ENCODE results near the gene ASIC2.

The ASIC2 gene

GRCh38 chr17:33113991-33114370 is 179.1 kb downstream of the ASIC2 start:
- no peak overlapping the region for H3K27ac ChIP-seq (ENCODE audit: low read depth, low read length, poor library complexity, severe bottlenecking)
- H3K4me2 ChIP-seq (ENCODE audit: low read length) = no peak overlapping the region
- no peak overlapping the region for H3K9ac ChIP-seq (ENCODE audit: low read length)
- H3K9me2 ChIP-seq (ENCODE audit: low read depth, low read length) = no peaks in the 10 kb centered on the region
- H2AFZ ChIP-seq (ENCODE audit: low read length) = no peak overlapping the region
- no peaks in the 10 kb centered on the region for H3K4me1 ChIP-seq (ENCODE audit: insufficient read depth, low read length, severe bottlenecking)
- H3K27me3 ChIP-seq (ENCODE audit: insufficient read depth, low read length) = no peaks in the 10 kb centered on the region
- H3K4me3 ChIP-seq (ENCODE audit: low read depth, low read length, poor library complexity, severe bottlenecking) = no peak overlapping the region
- no peaks in the 10 kb centered on the region for H3F3A ChIP-seq (ENCODE audit: insufficient read depth, low read length)
- TF ChIP-seq EZH2 (IDR thresholded peaks at IDR 0.05; ENCODE audit: borderline replicate concordance, low read length) = no peak
- TF ChIP-seq, protein P1, sequence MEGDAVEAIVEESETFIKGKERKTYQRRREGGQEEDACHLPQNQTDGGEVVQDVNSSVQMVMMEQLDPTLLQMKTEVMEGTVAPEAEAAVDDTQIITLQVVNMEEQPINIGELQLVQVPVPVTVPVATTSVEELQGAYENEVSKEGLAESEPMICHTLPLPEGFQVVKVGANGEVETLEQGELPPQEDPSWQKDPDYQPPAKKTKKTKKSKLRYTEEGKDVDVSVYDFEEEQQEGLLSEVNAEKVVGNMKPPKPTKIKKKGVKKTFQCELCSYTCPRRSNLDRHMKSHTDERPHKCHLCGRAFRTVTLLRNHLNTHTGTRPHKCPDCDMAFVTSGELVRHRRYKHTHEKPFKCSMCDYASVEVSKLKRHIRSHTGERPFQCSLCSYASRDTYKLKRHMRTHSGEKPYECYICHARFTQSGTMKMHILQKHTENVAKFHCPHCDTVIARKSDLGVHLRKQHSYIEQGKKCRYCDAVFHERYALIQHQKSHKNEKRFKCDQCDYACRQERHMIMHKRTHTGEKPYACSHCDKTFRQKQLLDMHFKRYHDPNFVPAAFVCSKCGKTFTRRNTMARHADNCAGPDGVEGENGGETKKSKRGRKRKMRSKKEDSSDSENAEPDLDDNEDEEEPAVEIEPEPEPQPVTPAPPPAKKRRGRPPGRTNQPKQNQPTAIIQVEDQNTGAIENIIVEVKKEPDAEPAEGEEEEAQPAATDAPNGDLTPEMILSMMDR (IDR thresholded peaks at IDR 0.05; ENCODE audit: low read length) = no peak
- H3K9me3 ChIP-seq (ENCODE audit: low read length) = no peaks in the 10 kb centered on the region
- H3K79me2 ChIP-seq (ENCODE audit: insufficient read depth, low read length) = no peaks in the 10 kb centered on the region
- no peaks in the 10 kb centered on the region for H3K36me3 ChIP-seq (ENCODE audit: insufficient read depth, low read length)
- H4K20me1 ChIP-seq (ENCODE audit: insufficient read depth, low read length) = no peaks in the 10 kb centered on the region

DNA sequence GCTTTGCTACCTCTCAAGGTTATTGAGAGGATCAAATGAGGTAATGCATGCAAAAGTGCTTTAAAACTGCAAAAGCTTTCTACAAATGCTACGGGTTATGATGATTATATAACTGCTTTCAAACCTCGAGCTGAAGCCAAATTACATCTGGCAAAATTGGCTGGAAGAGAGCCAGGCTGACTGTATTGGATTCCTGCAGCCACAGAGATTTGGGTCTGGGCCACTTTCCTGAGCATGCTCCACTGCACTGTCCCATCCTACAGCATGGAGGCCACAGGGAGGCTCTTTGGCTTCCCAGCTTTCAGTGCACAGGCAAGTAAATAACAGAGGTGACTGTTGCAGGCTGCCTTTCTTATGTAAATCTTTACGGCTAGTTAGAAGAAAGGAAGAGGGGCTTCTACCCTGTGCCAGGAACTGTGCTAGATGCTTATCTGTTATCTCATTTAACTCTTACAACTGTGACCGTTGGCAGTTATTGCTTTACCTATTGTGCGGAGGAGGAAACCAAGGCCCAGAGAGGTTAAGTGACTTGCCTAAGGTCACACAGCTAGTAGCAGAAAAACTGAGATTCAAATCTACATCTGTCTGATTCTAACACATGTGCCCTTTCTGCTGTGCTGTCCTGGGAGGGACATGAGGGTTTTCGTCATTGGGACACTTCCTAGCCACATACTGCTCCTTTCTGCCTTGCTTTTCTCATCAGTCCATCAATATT is 179.7 kb downstream of the ASIC2 start:
- no peak overlapping the region for H3K4me3 ChIP-seq (ENCODE audit: low read depth, low read length, poor library complexity, severe bottlenecking)
- no peaks in the 10 kb centered on the region for H3K27me3 ChIP-seq (ENCODE audit: insufficient read depth, low read length)
- H3K36me3 ChIP-seq (ENCODE audit: insufficient read depth, low read length) = no peaks in the 10 kb centered on the region
- no peaks in the 10 kb centered on the region for H3K4me1 ChIP-seq (ENCODE audit: insufficient read depth, low read length, severe bottlenecking)
- no peaks in the 10 kb centered on the region for H3K79me2 ChIP-seq (ENCODE audit: insufficient read depth, low read length)
- TF ChIP-seq, protein P1 (IDR thresholded peaks at IDR 0.05; ENCODE audit: low read length) = no peak
- H3K4me2 ChIP-seq (ENCODE audit: low read length) = no peak overlapping the region
- H3K27ac ChIP-seq (ENCODE audit: low read depth, low read length, poor library complexity, severe bottlenecking) = no peak overlapping the region
- H3F3A ChIP-seq (ENCODE audit: insufficient read depth, low read length) = no peaks in the 10 kb centered on the region
- no peaks in the 10 kb centered on the region for H3K9me3 ChIP-seq (ENCODE audit: low read length)
- no peak overlapping the region for H3K9ac ChIP-seq (ENCODE audit: low read length)
- H4K20me1 ChIP-seq (ENCODE audit: insufficient read depth, low read length) = no peaks in the 10 kb centered on the region
- H2AFZ ChIP-seq (ENCODE audit: low read length) = no peak overlapping the region
- no peaks in the 10 kb centered on the region for H3K9me2 ChIP-seq (ENCODE audit: low read depth, low read length)

GRCh38 chr17:33112763-33113162 is 180.3 kb downstream of the ASIC2 start:
- H3K36me3 ChIP-seq (ENCODE audit: insufficient read depth, low read length) = no peaks in the 10 kb centered on the region
- no peak overlapping the region for H2AFZ ChIP-seq (ENCODE audit: low read length)
- no peaks in the 10 kb centered on the region for H3K27me3 ChIP-seq (ENCODE audit: insufficient read depth, low read length)
- no peak for TF ChIP-seq EZH2 (IDR thresholded peaks at IDR 0.05; ENCODE audit: borderline replicate concordance, low read length)
- TF ChIP-seq, protein P1 (IDR thresholded peaks at IDR 0.05; ENCODE audit: low read length) = no peak
- H3K4me3 ChIP-seq (ENCODE audit: low read depth, low read length, poor library complexity, severe bottlenecking) = no peak overlapping the region
- H3F3A ChIP-seq (ENCODE audit: insufficient read depth, low read length) = no peaks in the 10 kb centered on the region
- H4K20me1 ChIP-seq (ENCODE audit: insufficient read depth, low read length) = no peaks in the 10 kb centered on the region
- H3K27ac ChIP-seq (ENCODE audit: low read depth, low read length, poor library complexity, severe bottlenecking) = no peak overlapping the region
- no peak overlapping the region for H3K9ac ChIP-seq (ENCODE audit: low read length)
- H3K9me3 ChIP-seq (ENCODE audit: low read length) = no peaks in the 10 kb centered on the region
- no peaks in the 10 kb centered on the region for H3K4me1 ChIP-seq (ENCODE audit: insufficient read depth, low read length, severe bottlenecking)
- no peaks in the 10 kb centered on the region for H3K79me2 ChIP-seq (ENCODE audit: insufficient read depth, low read length)
- H3K4me2 ChIP-seq (ENCODE audit: low read length) = no peak overlapping the region
- no peaks in the 10 kb centered on the region for H3K9me2 ChIP-seq (ENCODE audit: low read depth, low read length)

Measured in OCI-LY1 (cell line).